Neural progenitor cell (in vitro differentiated cells): Measurements from ENCODE around the gene SACS. TPM values are rescaled to one million over a fixed set of nuclear protein-coding genes. Genes with fewer than 3 reads are reported as not detected.

Experiments
- DNase-seq: peaks from one replicate; pipeline ENCODE4 v3.0.0-alpha.2; 2016; ENCODE audit warnings: low spot score
- H2AFZ ChIP-seq: fragments of 200-600 bp; sonication (generic); replicated peaks from 2 replicates; pipeline ENCODE4 v1.6.1; 2016; ENCODE audit warnings: antibody characterized with exemption
- H3F3A ChIP-seq: fragments of 200-600 bp; sonication (generic); 2 replicates; pipeline ENCODE4 v1.6.1; 2016; ENCODE audit warnings: antibody characterized with exemption, low read depth
- H3K27ac ChIP-seq: fragments of 200-600 bp; sonication (generic); 2 replicates; pipeline ENCODE4 v1.5.1; 2016; ENCODE audit warnings: mild to moderate bottlenecking
- H3K27me3 ChIP-seq: fragments of 200-600 bp; sonication (generic); 2 replicates; pipeline ENCODE4 v1.6.1; 2016; ENCODE audit warnings: mild to moderate bottlenecking, moderate library complexity
- H3K36me3 ChIP-seq: fragments of 200-600 bp; sonication (generic); 2 replicates; pipeline ENCODE4 v1.5.1; 2016
- H3K4me1 ChIP-seq: fragments of 200-600 bp; sonication (generic); 2 replicates; pipeline ENCODE4 v1.6.1; 2016; ENCODE audit warnings: mixed run types
- H3K4me2 ChIP-seq: fragments of 200-600 bp; sonication (generic); 2 replicates; pipeline ENCODE4 v1.6.1; 2016
- H3K4me3 ChIP-seq: fragments of 200-600 bp; sonication (generic); 2 replicates; pipeline ENCODE4 v1.5.1; 2016
- H3K79me2 ChIP-seq: fragments of 200-600 bp; sonication (generic); 2 replicates; pipeline ENCODE4 v1.6.1; 2016; ENCODE audit warnings: low read depth
- H3K9ac ChIP-seq: fragments of 200-600 bp; sonication (generic); 2 replicates; pipeline ENCODE4 v1.6.1; 2016
- H3K9me3 ChIP-seq: fragments of 200-600 bp; sonication (generic); 2 replicates; pipeline ENCODE4 v1.5.1; 2016; ENCODE audit warnings: low read depth
- H4K20me1 ChIP-seq: fragments of 200-600 bp; sonication (generic); 2 replicates; pipeline ENCODE4 v1.6.1; 2016; ENCODE audit warnings: low read depth
- H3K27ac Mint-ChIP-seq: 3 replicates; pipeline ENCODE4 v1.8.0; 2021; ENCODE audit warnings: mixed read lengths
- H3K27me3 Mint-ChIP-seq: 2 replicates; pipeline ENCODE4 v1.8.0; 2022; ENCODE audit warnings: low read depth, mild to moderate bottlenecking, inconsistent platforms, moderate library complexity, mixed read lengths; ENCODE audit not compliant: insufficient read depth
- H3K36me3 Mint-ChIP-seq: 3 replicates; pipeline ENCODE4 v1.8.0; 2021; ENCODE audit warnings: mixed read lengths
- H3K4me1 Mint-ChIP-seq: 3 replicates; pipeline ENCODE4 v1.8.0; 2021; ENCODE audit warnings: mixed read lengths
- H3K4me3 Mint-ChIP-seq: 3 replicates; pipeline ENCODE4 v1.8.0; 2021; ENCODE audit warnings: mild to moderate bottlenecking, moderate library complexity, mixed read lengths
- H3K9me3 Mint-ChIP-seq: 3 replicates; pipeline ENCODE4 v1.8.0; 2020; ENCODE audit warnings: mixed read lengths
- EZH2 ChIP-seq: fragments of 200-600 bp; sonication (generic); IDR thresholded peaks from 2 replicates; pipeline ENCODE4 v1.6.1; 2017; ENCODE audit warnings: antibody characterized with exemption, mild to moderate bottlenecking, moderate library complexity
- EZH2phosphoT487 ChIP-seq: fragments of 200-600 bp; sonication (generic); IDR thresholded peaks from 2 replicates; pipeline ENCODE4 v1.6.1; 2017; ENCODE audit warnings: antibody characterized with exemption
- total RNA-seq: library from RNA; depleted of rRNA; stranded (reverse); fragments of >200 nt; gene quantifications from 2 replicates; pipeline ENCODE4 v1.2.3, GENCODE V29; 2015; ENCODE audit warnings: low replicate concordance
- TF ChIP-seq, protein P1 (sequence below): fragments of 200-600 bp; sonication (generic); IDR thresholded peaks from 2 replicates; pipeline ENCODE4 v1.5.1; 2017; ENCODE audit warnings: antibody characterized with exemption, mild to moderate bottlenecking

SACS gene
- total RNA-seq, 1 donor from 2014 or later = 77.7 TPM

DNA sequence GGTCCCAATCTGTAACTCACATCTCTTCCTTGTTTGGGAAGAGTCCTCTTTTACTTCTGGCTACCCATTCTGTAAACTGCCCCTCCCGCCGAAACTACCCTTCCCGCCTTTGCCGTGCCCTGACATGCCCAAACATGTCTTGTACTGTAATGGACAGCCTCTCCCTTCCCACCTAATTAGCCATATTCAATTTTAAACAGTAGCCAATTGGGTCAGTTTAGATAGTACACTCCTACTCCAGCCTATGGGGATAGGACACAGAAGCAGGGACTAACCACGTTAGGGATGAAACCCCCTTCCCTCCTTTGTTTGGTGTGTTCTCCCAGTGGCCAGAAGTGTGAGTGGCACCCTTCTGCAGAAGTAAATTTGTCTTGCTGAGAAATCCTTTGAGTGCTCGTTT, 34.2 kb downstream of the SACS start:
- peaks cover 2% of the 10 kb centered on the region for H3K27me3 Mint-ChIP-seq
- no peak overlapping the region for H3K4me3 Mint-ChIP-seq
- H3K36me3 Mint-ChIP-seq = peaks cover 43% of the 10 kb centered on the region
- Histone ChIP-seq H3K4me3 (no peak overlapping the region), H2AFZ (peak overlapping the region; percentile 63), H3K9me3 (no peaks in the 10 kb centered on the region), H3K4me2 (no peak overlapping the region), H3K27me3 (no peaks in the 10 kb centered on the region), H3K36me3 (no peaks in the 10 kb centered on the region), H3K4me1 (peaks cover 5% of the 10 kb centered on the region), H3K9ac (no peak overlapping the region), H3K79me2 (peaks cover 27% of the 10 kb centered on the region), H3F3A (no peaks in the 10 kb centered on the region), H4K20me1 (no peaks in the 10 kb centered on the region), H3K27ac (peak overlapping the region; percentile 71)
- no peaks in the 10 kb centered on the region for H3K4me1 Mint-ChIP-seq
- TF ChIP-seq EZH2 (no peak), EZH2phosphoT487 (no peak)
- TF ChIP-seq, protein P1, sequence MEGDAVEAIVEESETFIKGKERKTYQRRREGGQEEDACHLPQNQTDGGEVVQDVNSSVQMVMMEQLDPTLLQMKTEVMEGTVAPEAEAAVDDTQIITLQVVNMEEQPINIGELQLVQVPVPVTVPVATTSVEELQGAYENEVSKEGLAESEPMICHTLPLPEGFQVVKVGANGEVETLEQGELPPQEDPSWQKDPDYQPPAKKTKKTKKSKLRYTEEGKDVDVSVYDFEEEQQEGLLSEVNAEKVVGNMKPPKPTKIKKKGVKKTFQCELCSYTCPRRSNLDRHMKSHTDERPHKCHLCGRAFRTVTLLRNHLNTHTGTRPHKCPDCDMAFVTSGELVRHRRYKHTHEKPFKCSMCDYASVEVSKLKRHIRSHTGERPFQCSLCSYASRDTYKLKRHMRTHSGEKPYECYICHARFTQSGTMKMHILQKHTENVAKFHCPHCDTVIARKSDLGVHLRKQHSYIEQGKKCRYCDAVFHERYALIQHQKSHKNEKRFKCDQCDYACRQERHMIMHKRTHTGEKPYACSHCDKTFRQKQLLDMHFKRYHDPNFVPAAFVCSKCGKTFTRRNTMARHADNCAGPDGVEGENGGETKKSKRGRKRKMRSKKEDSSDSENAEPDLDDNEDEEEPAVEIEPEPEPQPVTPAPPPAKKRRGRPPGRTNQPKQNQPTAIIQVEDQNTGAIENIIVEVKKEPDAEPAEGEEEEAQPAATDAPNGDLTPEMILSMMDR = peak; percentile 29
- peak; percentile 37 for DNase-seq
- peaks cover 49% of the 10 kb centered on the region for H3K9me3 Mint-ChIP-seq
- H3K27ac Mint-ChIP-seq = no peak overlapping the region

DNA sequence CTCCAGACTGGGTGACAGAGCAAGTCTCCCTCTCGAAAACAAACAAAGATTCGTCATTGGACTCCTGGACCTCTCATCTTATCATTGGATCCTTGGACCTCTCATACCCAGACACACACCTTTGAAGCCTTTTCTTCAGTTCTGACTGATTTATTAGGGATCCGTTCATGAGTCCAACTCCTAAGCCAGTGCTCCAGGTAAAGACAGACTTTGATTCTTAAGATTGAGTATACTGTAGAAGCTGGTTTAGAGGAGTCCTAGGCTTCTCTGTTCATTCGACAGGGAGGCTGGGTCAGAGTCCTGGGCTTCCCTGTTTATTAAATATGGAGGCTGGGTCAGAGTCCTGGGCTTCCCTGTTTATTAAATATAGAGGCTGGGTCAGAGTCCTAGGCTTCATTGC, 38.7 kb downstream of the SACS start:
- H3K9ac ChIP-seq = no peak overlapping the region
- Mint-ChIP-seq H3K27ac (no peak overlapping the region), H3K4me1 (no peaks in the 10 kb centered on the region), H3K36me3 (peaks cover 19% of the 10 kb centered on the region), H3K27me3 (peaks cover 2% of the 10 kb centered on the region), H3K9me3 (peaks cover 15% of the 10 kb centered on the region), H3K4me3 (no peak overlapping the region)
- no peak overlapping the region for H3K4me2 ChIP-seq
- H2AFZ ChIP-seq = no peak overlapping the region
- H3K27ac ChIP-seq = no peak overlapping the region
- no peaks in the 10 kb centered on the region for H3K27me3 ChIP-seq
- H4K20me1 ChIP-seq = no peaks in the 10 kb centered on the region
- H3K4me3 ChIP-seq = no peak overlapping the region
- H3K36me3 ChIP-seq = no peaks in the 10 kb centered on the region
- no peak for TF ChIP-seq EZH2
- TF ChIP-seq EZH2phosphoT487 = no peak
- TF ChIP-seq, protein P1 = no peak
- H3K79me2 ChIP-seq = peaks cover 15% of the 10 kb centered on the region
- peaks cover 2% of the 10 kb centered on the region for H3K4me1 ChIP-seq
- H3K9me3 ChIP-seq = no peaks in the 10 kb centered on the region
- H3F3A ChIP-seq = no peaks in the 10 kb centered on the region
- DNase-seq = no peak

DNA sequence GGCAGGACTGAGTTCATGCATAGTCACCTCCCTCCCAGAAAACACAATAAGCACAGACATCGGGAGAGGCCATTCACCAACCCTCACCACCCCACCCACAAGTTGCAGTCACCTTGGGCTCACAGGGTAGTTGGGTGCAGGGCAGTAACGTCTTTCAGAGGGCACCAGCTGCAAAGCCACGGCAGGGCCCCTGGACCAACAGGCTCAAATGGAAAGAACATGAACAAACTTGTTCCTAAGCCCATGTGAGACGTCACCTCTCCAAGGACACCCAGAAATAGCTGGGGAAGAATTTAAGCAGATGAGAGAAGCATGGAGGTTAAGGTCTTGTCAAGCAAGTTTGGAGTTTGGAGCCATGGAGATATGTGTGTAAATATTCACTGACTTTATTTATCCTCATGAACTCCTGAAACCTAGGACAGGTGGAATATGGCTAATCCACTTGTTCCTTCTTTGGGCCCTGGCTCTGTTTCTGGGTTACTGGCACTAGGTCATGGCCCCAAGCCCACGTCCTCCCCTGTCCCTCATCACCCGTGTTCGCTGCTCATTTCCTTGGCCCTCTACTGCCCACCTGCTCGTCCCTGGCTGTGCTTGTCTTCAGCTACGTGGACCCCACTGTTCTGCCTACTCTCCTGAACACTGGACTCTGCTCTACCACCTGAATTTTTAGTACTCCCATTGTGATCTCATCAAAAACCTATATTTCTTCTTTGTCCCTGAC, 40.4 kb downstream of the SACS start:
- peaks cover 11% of the 10 kb centered on the region for H3K79me2 ChIP-seq
- DNase-seq = no peak
- no peaks in the 10 kb centered on the region for H3K27me3 ChIP-seq
- no peak overlapping the region for H3K27ac Mint-ChIP-seq
- H3F3A ChIP-seq = no peaks in the 10 kb centered on the region
- H3K4me3 ChIP-seq = no peak overlapping the region
- H3K4me1 ChIP-seq = no peaks in the 10 kb centered on the region
- no peak overlapping the region for H3K9ac ChIP-seq
- H3K4me3 Mint-ChIP-seq = no peak overlapping the region
- H3K36me3 ChIP-seq = no peaks in the 10 kb centered on the region
- H4K20me1 ChIP-seq = no peaks in the 10 kb centered on the region
- H3K9me3 Mint-ChIP-seq = peaks cover 3% of the 10 kb centered on the region
- H3K36me3 Mint-ChIP-seq = peaks cover 9% of the 10 kb centered on the region
- no peak overlapping the region for H3K4me2 ChIP-seq
- no peak overlapping the region for H3K27ac ChIP-seq
- no peaks in the 10 kb centered on the region for H3K4me1 Mint-ChIP-seq
- no peaks in the 10 kb centered on the region for H3K9me3 ChIP-seq
- peaks cover 2% of the 10 kb centered on the region for H3K27me3 Mint-ChIP-seq
- TF ChIP-seq, protein P1 = no peak
- TF ChIP-seq EZH2 (no peak), EZH2phosphoT487 (no peak)
- no peak overlapping the region for H2AFZ ChIP-seq
